Suppressor macrophage treated with lipopolysaccharide for 4 hours (primary cell): ENCODE measurements around the gene ZNF397.

Source experiments
- DNase-seq: peaks from one replicate; pipeline ENCODE4 v3.0.0-alpha.2; 2020

Gene ZNF397

GRCh38 chr18:35303610-35304009 lies 62.8 kb downstream of the ZNF397 start:
- no peak for DNase-seq

- no peak for DNase-seq
These were observed 65.9 kb downstream of the ZNF397 start for GRCh38 chr18:35306588-35307250.
